GM19193 (cell line): ENCODE data around the gene FXR2.

Experiments
- POLR2A ChIP-seq: IDR thresholded peaks from 4 replicates; pipeline ENCODE4 v1.6.1; 2011; ENCODE audit not compliant: insufficient read depth, insufficient read length; ENCODE audit errors: extremely low read depth

FXR2 gene

GRCh38 chr17:7552621-7553051 is 62.1 kb downstream of the FXR2 start:
- TF ChIP-seq POLR2A = no peak

GRCh38 chr17:7551396-7551795 is 63.3 kb downstream of the FXR2 start:
- TF ChIP-seq POLR2A = no peak

- no peak for TF ChIP-seq POLR2A
Observed at GRCh38 chr17:7550344-7550743, 64.4 kb downstream of the FXR2 start.

- no peak for TF ChIP-seq POLR2A
Observed at GRCh38 chr17:7549401-7550055, 65.2 kb downstream of the FXR2 start.

GRCh38 chr17:7548585-7549400 is 65.9 kb downstream of the FXR2 start, which contains the start of gene TNFSF12:
TSS of gene TNFSF12 (plus strand) at chr17:7549058. CDS start at chr17:7549154, 96 bp downstream.
- peak; percentile 66 for TF ChIP-seq POLR2A

GRCh38 chr17:7544911-7545310 is 69.8 kb downstream of the FXR2 start:
- TF ChIP-seq POLR2A = no peak
